RKO (cell line): ENCODE results near the gene RASSF4.

Source experiments
- DNase-seq: peaks from one replicate; pipeline ENCODE4 v3.0.0-alpha.2; 2016; ENCODE audit warnings: low spot score

The RASSF4 gene

DNA sequence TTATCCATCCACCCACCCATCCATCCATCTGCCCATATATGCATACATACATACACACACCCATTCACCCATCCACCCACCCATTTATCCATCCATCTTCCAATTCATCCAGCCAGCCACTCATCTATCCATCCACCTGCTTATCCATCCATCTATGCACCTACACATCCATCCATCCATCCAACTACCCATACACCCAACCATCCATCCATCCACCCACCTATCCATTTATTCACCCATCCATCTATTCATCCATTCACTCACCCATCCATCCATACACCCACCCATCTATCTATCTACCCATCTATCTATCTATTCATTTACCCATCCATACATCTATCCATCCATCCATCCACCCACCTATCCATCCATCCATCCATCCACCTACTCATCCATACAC, 31.1 kb upstream of the RASSF4 start:
- DNase-seq: no peak

- DNase-seq: no peak
Measured at GRCh38 chr10:44929356-44930255, 30.0 kb upstream of the RASSF4 start.

DNA sequence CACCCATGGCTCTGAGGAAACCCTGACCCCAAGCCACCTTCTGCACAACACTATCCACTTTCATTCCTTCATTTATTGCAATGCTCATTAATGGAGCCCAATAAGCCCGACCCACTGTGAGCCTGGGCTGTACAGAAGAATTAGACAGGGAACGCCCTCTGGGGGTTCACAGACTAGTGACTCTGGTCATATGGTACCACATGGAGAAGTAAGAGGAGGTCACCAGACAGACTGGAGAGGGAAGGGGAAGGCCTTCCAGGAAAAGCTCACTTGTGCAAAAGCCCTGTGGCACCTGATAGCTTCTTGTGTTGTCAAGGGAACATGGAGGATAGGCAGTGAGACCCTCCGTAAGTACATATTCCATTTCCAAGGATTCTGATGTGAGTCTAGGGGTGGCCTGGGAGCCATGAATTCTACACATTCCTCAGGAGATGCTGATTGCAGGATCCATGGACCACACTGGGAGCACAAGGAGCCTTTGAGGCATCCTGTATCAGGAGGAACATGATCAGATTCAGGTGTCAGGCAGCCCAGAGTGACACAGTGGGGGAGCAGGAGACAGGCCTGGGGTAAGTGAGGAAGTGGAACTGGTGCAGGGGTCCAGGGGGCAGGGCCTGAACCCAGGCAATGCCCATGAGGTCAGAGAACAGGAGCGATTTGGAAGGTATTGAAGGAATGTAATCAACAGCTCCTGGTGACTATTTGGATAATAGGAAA, 28.5 kb upstream of the RASSF4 start:
- no peak for DNase-seq

DNA sequence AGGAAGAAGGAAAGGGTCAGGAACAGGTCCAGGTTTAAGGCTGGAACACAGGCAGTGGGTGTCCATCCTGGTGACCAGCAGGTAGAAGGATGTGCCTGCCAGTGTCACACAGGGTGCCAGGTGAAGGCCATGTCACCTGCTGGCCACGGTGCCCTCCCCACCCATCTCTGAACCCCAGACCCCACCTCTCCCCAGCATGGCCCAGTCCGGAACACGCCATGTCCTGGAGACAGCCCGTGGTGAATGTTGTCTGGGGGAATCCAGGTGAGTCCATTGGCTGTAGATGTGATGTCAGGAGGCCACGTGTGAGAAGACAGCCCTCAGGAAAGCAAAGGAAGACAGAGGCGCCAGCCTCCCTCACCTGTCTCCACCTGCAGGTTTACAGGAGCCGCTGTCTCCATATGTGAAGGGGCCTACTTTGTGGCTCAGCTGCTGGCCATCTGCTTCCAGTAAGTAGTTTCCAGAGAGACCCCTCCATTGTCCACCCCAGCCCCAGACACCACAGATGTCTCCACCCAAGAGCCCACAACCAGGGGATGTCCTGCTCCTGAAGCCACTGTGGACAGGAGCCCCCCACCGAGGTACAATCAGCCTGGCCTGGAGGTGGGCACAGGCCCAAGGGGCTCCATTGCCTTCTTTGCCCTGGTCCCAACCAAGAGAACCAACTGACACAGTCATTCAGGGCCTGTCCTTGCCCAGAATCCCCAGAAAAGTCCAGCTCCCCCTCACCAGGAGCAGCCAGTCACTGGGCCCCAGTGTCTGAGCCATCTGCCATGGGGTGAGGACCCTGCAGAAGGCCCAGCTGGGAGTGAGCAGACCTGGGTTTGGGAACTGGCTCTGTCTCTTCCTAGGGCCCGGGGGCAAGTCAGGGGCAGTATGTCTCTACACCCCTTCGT, 27.7 kb upstream of the RASSF4 start:
- no peak for DNase-seq

GRCh38 chr10:44932517-44933450, 26.8 kb upstream of the RASSF4 start:
- DNase-seq: peak; percentile 78

- DNase-seq: no peak
Measured at GRCh38 chr10:44933451-44934321, 25.9 kb upstream of the RASSF4 start.

DNA sequence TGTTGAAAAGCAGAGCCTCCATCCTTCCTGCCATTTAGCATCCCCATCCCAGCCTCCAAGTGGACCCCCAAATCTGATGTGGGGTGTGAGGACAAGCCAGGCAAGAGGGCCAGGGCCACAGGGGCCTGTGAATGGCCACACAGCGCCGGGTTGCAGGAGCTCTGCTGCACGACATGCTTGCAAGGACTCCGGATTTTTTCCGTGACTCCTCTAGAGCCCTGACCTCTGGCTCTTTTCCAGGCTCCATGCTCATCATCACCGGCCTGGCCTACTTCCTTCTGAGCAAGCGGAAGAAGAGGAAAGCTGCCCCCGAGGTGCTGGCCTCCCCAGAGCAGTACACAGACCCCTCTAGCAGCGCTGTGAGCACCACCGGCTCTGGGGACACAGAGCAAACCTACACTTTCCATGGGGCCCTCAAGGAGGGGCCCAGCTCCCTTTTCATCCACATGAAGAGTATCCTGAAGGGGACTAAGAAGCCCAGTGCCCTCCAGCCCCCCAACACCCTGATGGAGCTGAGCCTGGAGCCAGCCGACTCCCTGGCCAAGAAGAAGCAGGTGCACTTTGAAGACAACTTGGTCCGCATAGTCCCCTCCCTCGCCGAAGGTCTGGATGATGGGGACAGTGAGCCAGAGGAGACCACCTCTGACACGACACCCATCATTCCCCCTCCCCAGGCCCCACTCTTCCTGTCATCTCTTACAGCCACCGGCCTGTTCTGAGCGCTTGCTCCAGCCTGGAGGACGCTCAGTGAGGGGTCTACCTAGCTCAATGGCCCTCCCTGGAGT, 25.0 kb upstream of the RASSF4 start:
- DNase-seq: no peak

GRCh38 chr10:44935201-44935965, 24.2 kb upstream of the RASSF4 start:
- DNase-seq: no peak

DNA sequence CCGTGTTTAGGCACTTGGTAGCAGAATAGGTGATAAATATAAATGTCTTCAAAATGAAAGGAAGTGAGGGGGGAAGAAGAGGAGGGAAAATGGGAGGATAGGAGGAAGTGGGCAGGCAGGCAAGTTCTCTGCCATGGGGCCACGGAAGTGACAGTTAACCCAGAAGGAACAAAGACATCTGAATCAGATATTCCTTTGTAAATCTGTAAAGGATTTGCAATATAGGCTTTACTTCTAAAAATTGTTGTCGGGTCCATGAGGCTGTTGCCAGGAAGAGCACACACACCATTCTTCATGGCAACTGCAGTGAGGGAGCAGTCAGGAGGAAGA, 23.7 kb upstream of the RASSF4 start:
- no peak for DNase-seq

DNA sequence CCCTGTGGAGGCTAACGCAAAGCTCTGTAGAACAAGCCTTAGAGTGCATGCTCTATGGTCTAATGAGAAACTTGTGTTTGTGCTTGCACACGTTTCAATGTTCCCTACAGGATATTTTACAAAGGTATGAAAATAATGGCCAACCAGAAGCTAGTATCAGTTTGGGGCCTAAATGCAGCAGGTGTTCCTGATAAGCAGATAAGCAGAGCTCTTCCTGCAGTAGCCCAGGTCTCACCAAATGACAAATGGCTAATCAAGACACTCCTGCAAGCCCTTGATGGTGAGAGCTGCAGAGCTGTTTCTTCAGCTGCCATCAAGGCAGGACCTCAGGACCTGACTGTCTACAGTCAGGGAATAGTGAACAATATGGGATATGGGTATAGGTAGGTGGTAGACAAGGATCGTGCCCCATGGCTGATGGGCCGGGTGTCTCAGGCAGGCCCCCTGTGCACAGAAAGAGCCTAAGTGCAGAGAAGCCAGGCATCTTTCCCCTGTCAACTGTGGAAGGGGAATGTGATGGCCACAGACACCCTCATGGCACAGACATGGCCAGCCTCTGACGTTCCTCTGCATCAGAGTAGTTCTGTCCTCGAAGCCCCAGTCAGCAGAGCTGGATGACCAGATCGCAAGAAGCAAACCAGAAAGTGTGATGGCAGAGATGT, 23.2 kb upstream of the RASSF4 start:
- DNase-seq: no peak

GRCh38 chr10:44937196-44938005, 22.2 kb upstream of the RASSF4 start:
- no peak for DNase-seq

DNA sequence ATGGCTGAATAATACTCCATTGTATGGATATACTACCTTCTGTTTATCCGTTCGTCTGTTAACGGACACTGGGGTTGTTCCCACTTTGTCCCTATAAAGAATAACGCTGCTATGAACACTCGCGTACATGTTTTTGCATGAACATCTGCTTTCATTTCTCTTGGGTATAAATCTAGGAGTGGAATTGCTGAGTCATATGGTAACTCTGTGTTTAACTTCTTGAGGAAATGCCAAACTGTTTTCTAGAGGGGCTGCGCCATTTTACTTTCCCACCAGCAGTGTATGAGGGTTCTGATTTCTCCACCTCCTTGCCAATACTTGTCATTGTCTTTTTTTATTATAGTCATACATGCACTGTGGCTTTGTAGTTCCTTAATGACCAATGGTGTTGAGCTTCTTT, 20.6 kb upstream of the RASSF4 start:
- DNase-seq: no peak

DNA sequence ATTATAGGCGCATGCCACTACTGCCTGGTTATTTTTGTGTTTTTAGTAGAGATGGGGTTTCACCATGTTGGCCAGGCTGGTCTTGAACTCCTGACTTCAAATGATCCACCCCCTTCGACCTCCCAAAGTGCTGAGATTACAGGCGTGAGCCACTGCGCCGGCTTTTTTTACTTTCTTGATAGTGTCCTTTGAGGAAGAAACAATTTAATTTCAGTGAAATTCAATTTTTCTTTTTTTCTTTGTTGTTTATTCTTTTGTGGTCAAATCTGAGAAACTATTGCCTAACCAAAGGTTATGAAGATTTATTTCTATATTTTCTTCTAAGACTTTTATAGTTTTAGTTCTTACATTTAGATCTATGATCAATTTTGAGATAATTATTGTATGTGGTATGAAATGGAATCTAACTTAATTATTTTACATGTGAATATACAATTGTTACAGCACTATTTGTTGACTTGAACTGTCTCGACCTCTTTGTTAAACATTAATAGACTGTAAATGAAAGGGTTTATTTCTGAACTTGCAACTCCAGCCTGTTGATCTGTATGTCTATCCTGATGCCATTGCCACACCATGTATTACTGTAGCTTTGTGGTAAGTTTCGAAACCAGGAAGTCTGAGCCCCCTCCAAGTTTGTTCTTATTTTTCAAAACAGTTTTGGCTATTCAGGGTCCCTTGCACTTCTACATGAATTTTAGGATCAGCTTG, 19.8 kb upstream of the RASSF4 start:
- no peak for DNase-seq

DNA sequence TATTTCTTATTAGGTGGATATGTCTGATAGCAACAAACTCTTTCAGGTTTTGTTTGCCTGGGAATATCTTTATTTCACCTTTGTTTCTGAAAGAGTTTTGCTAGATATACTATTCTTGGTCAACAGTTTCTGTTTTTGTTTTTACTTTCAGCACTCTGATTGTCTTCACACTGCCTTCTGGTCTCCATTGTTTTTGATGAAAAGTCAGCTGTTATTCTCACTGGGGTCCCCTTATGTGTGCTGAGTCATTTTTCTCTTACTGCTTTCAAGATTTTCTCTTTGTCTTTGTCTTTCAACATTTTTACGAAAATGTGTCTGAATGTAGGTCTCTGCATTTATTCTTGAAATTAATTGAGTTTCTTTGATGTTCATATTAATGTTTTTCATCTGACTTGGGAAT, 15.2 kb upstream of the RASSF4 start:
- no peak for DNase-seq

- no peak for DNase-seq
Measured at GRCh38 chr10:44946205-44946604, 13.4 kb upstream of the RASSF4 start.

GRCh38 chr10:44947371-44948152, 12.0 kb upstream of the RASSF4 start:
- no peak for DNase-seq
